HG03025 (cell line): ENCODE results near the gene AMT.
"Not testable (repeated sequence)": the region's sequence is repeated elsewhere in the genome, so short reads cannot be mapped to it uniquely, and the experiment has no call there.

Experiments
- ATAC-seq: cut with Tn5 transposase; IDR thresholded peaks from one replicate; pipeline ENCODE4 v1.9.1; 2021; ENCODE audit warnings: mild to moderate bottlenecking, moderate library complexity; ENCODE audit not compliant: unreplicated experiment, low FRiP score

Gene AMT

GRCh38 chr3:49427586-49427985, 5.3 kb upstream of the AMT start:
- no peak for ATAC-seq

- ATAC-seq = no peak
Measured at GRCh38 chr3:49424816-49425215, 2.5 kb upstream of the AMT start.

- ATAC-seq = no peak
Measured at GRCh38 chr3:49421890-49422378, 339 bp downstream of the AMT start.

GRCh38 chr3:49417516-49418120, 4.7 kb downstream of the AMT start:
- no peak for ATAC-seq

- no peak for ATAC-seq
Measured at GRCh38 chr3:49416867-49417266, 5.4 kb downstream of the AMT start.

GRCh38 chr3:49415931-49416601, 6.2 kb downstream of the AMT start:
- ATAC-seq = no peak

- no peak for ATAC-seq
Measured at GRCh38 chr3:49414753-49415152, 7.5 kb downstream of the AMT start.

- ATAC-seq = no peak
Measured at GRCh38 chr3:49413338-49413734, 8.9 kb downstream of the AMT start.

GRCh38 chr3:49412632-49413337, 9.5 kb downstream of the AMT start:
- no peak for ATAC-seq

GRCh38 chr3:49411968-49412631, 10.2 kb downstream of the AMT start, which contains the start of the genes RHOA and TCTA:
TSS of gene RHOA (minus strand) at chr3:49411976. CDS start at chr3:49375589, 36,387 bp downstream.
TSS of gene TCTA (plus strand) at chr3:49412423. CDS start at chr3:49412427, 4 bp downstream.
- peak; percentile 70 for ATAC-seq

GRCh38 chr3:49411535-49411967, 10.7 kb downstream of the AMT start:
- peak; percentile 32 for ATAC-seq

- no peak for ATAC-seq
Measured at GRCh38 chr3:49410846-49411534, 11.3 kb downstream of the AMT start.

GRCh38 chr3:49410066-49410845, 12.0 kb downstream of the AMT start:
- ATAC-seq = no peak

GRCh38 chr3:49406571-49407565, 15.4 kb downstream of the AMT start:
- no peak for ATAC-seq

- ATAC-seq = not testable (repeated sequence)
Measured at GRCh38 chr3:49405570-49405969, 16.7 kb downstream of the AMT start.

- no peak for ATAC-seq
Measured at GRCh38 chr3:49403891-49404290, 18.4 kb downstream of the AMT start.

- no peak for ATAC-seq
Measured at GRCh38 chr3:49401766-49402165, 20.5 kb downstream of the AMT start.

GRCh38 chr3:49399461-49399860, 22.8 kb downstream of the AMT start:
- ATAC-seq = no peak
